HG03066 (cell line): ENCODE measurements around the gene SPIRE1.

Experiments
- ATAC-seq: cut with Tn5 transposase; IDR thresholded peaks from one replicate; pipeline ENCODE4 v1.9.1; 2021; ENCODE audit warnings: low read depth; ENCODE audit not compliant: unreplicated experiment

Gene SPIRE1

GRCh38 chr18:12604445-12605007 lies 53.4 kb downstream of the SPIRE1 start:
- ATAC-seq: no peak

DNA sequence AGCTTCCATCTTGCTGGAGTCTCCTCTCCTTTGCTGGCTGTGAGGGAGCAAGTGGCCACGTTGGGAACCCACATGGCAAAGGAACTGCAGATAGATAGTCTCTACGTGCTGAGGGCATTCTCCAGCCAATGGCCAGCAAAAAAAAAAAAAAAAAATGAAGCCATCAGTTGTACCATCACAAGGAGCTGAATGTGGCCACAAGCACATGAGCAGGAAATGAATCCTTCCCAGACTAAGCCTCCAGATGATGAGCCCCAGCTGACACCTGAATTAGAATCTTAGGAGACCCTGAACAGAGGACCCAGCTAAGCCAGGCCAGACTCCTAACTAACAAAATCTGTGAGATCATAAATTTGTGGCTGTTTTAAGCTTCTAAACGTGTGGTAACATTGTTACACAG lies 57.9 kb downstream of the SPIRE1 start:
- no peak for ATAC-seq

DNA sequence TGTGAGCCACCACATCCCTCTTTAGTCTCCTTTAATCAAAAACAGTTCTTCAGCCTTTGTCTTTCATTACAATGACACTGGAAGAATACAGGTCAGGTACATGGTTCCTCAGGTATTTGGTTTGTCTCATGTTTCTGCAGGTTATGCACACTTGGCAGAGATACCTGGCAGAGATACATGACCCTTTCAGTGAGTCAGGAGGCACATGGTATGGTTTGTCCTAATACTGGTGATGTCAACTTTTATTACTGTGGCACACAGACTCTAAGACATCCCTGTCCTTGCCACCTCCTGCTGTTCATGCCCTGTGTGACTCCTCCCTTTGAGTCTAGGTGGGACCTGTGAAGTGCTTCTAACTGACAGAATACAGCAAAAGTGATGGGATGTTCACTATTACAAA lies 58.4 kb downstream of the SPIRE1 start:
- ATAC-seq: no peak

- no peak for ATAC-seq
Observed at GRCh38 chr18:12598181-12598930, 59.6 kb downstream of the SPIRE1 start.

DNA sequence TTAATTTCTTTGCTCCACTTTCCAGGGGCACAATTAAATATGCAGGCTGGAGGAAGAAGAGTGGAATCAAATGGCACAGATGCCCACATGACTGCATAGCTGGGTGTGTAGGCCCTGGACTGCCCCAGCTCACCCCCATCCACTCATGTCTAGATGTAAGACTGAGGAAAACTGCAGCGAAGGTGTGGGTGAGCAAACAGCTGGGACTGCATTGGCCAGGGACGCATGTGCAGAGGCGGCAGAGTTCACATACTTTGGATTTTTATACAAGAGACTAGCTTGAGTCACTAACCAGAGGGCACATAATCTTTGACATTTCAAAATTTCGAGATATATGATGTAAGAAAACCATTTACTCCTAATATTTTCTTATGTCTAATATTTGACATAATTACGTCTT lies 60.1 kb downstream of the SPIRE1 start:
- no peak for ATAC-seq

- no peak for ATAC-seq
Observed at GRCh38 chr18:12595571-12596255, 62.2 kb downstream of the SPIRE1 start.

DNA sequence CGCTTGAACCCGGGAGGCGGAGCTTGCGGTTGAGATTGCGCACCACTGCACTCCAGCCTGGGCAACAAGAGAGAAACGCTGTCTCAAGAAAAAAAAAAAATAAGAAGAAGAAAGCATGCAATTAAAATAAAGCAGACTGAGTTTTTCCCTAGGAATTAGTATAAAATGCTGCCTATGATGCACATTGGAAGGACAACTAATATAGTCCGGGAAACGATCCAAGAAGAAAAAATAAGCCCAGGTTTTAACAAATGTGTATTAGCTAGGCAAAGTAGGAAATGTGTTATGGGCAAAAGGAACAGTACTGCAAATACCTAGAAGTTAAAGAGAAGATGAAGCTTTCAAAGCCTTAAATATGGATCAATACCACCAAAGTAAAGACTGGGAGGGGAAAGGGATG lies 64.0 kb downstream of the SPIRE1 start:
- no peak for ATAC-seq

GRCh38 chr18:12592597-12593127 lies 65.2 kb downstream of the SPIRE1 start:
- ATAC-seq: no peak

DNA sequence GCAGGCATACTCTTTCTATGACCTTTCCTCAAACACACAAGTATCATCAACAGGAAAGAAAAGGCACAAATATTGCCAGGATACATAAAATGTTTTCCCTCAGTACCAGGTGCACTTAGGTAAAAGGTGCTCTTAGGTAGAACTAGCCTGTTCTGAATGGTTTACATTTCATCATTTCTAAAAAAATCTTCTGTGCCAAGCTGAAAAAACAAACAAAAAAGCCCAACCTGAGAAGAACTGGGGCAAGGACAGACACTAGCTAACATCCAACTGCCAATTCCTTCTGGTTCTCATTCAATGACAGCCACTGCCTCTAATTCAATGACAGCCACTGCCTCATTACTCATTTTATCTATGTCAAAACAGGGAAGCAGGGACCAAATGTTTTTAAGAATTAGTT lies 68.5 kb downstream of the SPIRE1 start:
- no peak for ATAC-seq

- no peak for ATAC-seq
Observed at GRCh38 chr18:12586956-12587355, 71.0 kb downstream of the SPIRE1 start.

DNA sequence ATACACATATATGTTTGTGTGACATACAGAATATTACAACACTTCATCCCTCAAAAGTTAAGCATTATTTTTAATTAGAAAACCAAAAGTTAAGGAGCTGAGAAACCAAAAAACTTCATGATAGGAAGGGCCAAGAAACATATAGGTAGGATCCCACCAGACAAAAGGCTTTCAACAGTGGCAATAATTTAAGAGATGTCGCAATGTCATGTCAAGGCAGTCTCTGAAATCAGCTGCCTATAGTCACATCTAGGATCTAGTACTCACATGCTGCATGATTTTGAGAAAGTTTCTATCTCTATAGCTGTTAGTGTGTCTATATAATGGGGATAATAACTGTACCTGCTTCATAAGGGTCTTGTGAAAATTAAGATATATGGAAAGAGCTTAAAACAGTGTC lies 72.7 kb downstream of the SPIRE1 start:
- no peak for ATAC-seq

DNA sequence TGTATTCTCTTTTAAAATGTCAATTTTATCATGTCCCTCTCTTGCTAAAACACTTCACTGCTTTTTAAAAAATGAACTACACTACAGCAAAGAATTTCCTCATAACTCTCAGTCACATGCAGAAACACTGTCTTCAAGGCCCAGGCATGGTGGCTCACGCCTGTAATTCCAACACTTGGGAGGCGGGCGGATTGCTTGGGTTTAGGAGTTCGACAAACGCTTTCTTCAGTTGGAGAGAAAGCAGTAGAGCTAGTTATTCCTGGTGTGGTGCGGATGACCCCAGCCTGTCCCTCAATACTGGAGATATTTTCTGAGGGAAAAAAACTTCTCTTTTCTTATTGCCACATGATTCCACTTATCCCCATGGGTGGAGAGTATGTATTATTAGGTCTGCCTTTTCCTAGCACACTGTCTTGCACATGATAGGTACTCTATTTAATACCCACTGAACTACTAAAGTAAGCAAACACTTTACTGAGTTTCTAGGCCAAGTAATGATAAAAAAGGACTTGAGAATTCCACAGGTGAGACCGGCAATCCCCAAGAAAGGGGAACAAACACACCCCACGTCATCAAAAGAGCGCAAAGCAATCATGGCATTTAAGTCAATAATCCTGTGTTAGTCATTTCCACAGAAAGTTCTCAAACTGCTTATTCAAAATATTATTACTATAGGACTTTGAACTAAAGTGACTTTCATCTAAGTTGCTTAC lies 77.1 kb downstream of the SPIRE1 start:
- ATAC-seq: no peak

- ATAC-seq: no peak
Observed at GRCh38 chr18:12579775-12580174, 78.1 kb downstream of the SPIRE1 start.

DNA sequence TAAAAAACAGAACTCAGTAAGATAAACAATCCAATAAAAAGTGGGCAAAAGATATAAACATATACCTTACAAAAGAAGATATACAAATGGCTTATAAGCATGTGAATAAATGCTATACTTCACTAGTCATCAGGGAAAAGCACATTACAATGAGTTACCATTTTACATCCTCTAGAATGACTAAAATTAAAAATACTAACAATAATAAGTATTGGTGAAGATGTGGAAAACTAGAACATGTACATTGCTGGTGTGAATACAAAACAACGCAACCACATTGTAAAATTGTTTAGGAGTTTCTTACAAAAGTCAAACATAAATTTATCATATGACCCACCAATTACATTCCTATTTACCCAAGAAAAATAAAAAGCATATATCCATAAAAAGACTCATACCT lies 80.1 kb downstream of the SPIRE1 start:
- ATAC-seq: no peak

- ATAC-seq: no peak
Observed at GRCh38 chr18:12574494-12575185, 83.3 kb downstream of the SPIRE1 start.

GRCh38 chr18:12571630-12572029 lies 86.3 kb downstream of the SPIRE1 start:
- ATAC-seq: no peak

- ATAC-seq: no peak
Observed at GRCh38 chr18:12569791-12570190, 88.1 kb downstream of the SPIRE1 start.

DNA sequence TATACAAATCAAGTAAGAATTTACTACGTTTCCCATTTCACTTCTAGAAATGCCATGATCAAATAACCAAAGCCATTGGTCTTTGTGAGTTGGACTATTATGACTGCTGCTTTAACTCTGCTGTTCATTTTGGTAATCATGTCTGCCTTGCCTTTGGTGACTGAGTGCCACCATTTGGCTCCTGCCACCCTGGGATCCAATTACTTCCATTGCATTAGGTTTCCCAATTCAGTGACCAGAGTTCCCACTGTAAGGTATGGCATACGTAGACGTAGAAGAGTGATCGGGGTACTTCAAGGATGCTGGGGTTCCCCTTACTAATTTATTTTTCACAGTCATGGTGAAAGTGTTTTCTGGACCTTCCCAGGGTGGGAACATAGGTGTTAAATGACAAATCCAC lies 90.1 kb downstream of the SPIRE1 start:
- no peak for ATAC-seq

- no peak for ATAC-seq
Observed at GRCh38 chr18:12564861-12565260, 93.0 kb downstream of the SPIRE1 start.

DNA sequence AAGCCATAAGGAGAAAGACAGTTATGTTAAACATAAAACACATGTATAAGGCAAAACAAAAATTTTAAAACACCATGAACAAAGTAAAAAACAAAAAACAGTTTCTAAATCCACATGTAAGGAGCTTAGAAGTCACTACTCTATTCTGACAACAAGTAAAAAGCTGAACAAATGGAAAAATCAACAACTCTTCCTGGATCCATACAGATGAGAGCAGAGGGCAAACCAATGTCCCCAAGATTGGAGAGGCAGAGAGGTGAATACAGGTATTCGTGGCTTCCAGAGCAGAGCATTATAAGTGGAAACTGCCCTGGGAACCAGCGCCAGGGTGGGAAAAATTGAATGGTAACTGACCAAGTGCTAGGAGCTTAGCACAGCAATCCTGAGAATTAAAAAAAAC lies 93.5 kb downstream of the SPIRE1 start:
- no peak for ATAC-seq
